GDM1 (cell line): ENCODE results near the gene FRMD4A.

ENCODE experiments used
- DNase-seq: peaks from one replicate; lab custom pipeline; 2025; lab: John Stamatoyannopoulos, UW

FRMD4A gene

DNA sequence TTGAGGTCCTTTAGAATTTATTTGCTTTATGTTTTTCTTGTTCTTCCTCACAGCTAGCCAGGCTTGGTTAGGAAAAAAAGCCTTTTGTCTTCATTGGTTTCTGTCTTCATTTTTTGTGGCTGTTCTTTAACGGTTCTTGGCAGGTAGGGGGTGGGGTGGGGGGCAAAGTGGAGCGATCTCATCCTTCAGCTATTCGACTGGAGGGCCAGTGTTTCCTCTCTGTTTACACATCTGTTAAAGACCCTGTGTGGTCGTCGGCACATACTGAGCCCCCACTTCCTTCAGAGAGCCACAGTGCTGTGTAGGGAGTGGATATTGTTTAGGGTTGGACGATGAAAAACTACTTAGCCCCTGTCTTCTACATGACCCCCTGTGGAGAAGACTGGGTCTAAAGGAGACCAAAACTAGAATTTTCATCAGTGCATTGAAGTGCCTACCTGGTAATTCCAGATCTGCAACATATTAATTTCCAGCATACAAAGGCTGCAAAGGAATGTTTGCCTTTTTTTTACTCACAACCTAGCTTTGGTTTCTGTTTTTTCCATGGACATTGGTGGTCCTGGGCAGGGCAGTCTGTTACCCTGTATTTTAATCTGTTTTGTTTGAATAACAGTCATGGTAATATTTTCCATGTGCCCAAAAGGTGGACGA lies 714.9 kb downstream of the FRMD4A start:
- DNase-seq: no peak

DNA sequence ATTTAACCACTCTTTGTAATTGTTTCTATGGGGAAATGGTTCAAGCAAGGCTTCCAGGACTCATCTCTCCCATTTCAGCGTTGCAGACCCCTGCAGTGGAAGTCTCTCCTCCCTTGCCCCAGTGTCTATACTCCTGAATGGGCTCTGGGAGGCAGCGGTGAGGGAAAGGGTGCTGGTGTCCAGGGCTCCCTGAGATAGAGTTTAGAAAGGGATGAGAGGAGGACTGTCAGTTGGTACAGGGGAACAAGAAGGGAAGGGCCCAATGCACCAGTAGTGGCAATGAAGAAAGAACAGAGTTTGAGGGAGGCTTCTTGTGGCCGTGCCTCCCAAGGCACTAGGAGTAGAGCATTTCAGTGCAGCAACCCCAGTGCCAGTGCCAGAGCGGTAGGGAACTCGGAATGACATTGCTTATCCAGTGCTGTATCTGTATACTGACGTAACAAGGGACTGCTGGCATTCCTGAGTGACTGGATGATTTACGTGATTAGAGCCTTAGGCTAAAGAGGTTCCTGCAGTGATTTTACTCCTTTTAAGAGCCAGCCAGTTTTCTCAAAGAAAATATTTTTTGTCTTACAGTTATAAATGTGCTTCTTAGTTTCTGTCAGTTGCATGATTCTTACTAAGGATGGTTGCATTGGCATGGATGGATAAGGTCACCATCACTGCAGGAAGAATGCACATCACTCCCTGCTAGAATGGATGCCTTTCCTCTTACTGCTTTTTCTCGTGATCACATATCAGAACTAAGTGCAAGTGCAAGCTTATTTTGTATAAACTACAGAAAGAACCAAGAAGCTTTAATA lies 716.0 kb downstream of the FRMD4A start:
- no peak for DNase-seq

DNA sequence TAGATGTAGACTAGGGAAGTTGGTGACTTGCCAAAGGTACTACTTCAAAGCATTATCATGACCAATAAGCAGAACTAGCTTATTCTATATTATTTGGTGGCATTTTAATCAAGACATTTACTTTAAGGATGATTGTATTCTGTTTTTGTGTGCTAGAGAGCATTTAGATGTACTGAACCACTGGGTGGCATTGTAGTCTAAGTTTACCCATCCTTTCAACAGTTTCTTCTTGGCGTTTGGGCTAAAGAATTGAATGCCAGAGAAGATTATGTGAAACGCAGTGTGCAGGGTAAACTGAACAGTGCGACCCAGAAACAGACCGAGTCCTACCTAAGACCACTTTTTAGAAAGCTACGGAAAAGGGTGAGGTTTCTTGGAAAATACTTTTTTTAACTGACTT lies 717.2 kb downstream of the FRMD4A start:
- DNase-seq: no peak

DNA sequence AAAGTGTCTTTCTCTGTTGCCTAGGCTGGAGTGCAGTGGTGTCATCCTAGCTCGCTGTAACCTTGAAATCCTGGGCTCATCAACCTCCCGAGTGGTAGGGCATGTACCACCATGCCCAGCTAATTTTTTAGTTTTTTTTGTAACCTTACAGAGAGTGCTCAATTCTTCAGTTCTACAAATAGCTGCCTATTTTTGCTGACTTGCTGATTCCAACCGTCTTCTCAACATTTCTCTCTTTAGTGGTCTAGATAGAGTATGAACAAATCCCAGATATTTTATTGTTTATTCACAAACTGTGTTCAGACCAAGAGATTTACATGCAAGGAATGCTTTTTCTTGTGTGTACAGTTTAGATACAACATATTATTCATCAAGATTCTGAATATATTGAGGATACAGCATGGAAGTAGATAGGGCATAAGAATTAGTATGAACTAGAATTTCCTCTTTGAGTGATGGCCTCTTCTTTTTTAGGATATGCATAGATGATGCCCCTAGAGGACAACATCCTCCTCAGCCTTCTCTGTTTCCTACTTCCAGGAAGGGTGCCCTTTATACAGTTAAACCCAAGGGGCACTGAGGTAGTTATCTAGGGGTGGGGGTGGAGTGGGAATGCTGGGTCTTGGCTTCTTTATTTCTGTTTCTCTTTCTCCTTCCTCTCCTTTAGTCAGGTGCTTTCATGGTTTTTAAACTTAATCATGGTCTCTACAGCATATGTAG lies 717.9 kb downstream of the FRMD4A start:
- no peak for DNase-seq

DNA sequence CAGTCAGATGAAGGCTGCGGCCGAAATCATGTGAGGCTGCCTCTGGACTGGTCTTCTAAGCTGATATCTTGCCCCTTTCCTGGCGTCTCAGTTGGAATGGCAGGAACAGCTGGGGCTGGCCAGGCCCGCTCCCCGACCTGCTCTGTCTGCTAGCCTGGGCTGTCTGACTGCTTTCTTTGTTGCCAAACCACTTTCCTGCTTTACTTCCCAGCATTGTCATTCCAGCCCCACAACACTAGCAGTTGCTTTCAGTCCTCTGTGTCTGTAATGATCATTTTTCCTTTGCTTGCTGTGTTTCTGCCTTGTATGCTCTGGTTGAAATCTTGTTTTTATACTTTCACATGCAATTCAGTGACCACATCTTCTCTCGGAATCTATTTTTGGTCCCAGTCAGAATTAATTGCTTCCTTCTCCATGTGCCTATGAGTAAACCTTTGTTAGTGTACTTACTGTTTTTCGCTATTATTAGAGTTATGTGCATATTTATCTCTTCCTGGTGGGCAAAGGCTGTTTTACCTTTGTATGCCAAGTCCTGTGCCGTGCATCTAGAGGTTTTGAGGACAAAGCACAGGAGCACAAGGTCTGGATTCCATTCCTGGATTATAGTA lies 722.4 kb downstream of the FRMD4A start:
- no peak for DNase-seq

DNA sequence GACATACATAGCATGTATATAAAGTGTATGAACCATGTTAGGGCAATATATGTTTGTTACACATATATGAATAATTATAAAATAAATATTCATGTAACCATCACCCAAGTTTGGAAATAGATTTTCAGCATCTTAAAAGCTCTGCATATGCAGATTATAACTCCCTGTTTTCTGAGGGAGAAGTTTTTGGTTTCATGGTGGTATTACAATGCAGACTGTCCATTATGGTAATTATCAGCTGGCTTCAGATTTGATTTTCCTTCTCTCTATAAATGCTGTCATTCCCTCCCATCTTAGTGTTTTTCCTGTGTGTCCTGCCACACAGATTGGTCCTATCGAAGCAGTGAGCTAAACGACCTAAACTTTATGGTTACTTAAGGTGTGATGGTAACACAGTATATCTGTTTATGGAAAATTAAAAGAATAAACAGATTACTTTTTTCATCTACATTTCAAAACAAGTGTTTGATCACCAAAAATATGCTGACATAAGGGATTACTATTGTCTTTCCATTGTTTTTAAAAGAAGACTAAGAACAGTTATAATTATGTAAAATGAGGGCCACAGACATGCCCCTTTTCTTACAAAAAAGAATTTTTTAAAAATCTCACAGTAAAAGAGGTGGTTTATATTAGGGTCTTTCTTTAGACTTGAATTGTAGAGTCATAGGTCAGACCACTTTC lies 726.2 kb downstream of the FRMD4A start:
- DNase-seq: no peak

DNA sequence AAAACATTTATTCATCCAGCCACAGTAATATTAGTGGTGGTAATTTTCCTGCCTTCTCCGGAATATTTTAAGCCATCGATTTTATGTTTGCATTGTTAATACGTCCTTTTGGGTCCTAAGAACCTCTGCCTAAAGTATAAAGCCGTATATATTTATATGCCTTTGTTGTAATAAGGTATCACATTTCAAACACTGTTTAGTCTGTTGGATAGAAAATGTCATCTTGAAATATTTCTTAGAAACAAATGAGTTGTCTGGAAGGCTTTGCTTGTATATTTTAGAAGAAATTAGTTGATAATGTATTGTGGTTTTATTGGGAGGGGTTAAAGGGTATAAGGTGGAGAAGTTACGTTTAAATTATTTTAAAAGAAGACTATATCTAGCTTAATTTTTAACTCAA lies 732.8 kb downstream of the FRMD4A start:
- DNase-seq: no peak

DNA sequence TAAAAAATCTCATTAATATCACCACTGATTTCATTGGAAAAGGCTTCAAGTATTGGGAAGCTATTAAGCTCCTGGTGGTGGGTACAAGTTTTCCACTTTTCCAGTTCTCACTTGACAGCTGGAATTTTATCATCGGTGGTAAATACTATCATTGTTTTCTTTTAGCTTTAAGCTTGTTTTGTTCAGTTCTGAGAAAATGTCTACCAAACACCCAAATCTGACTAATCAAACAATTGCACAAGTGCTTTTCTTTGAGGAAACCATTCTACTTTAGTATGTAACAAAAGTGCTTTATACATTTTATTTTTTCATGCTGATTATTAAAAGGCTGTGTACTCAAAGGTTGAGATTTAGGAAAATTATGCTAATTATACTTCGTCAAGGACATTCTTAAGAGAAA lies 736.1 kb downstream of the FRMD4A start:
- DNase-seq: no peak
